Measurements from ENCODE around the gene ERCC6.

GRCh38 chr10:49521062-49521461 is 17.9 kb downstream of the ERCC6 start:
- TF ChIP-seq CTCF (IDR thresholded peaks at IDR 0.05) (no peak), GABPA (IDR thresholded peaks at IDR 0.05; ENCODE audit: low read depth) (no peak), TAF1 (IDR thresholded peaks at IDR 0.05; ENCODE audit: borderline replicate concordance, low read depth, low read length) (no peak), EZH2phosphoT487 (IDR thresholded peaks at IDR 0.05; ENCODE audit: borderline replicate concordance, low read depth) (no peak)

Measured in SK-N-SH (cell line).